Activated T-cell treated with anti-CD3 and anti-CD28 coated beads for 1 hour (primary cell): ENCODE measurements around the gene TREM2.

ENCODE experiments used
- DNase-seq: peaks from one replicate; pipeline ENCODE4 v3.0.0-alpha.2; 2020; ENCODE audit warnings: low read depth

The TREM2 gene

DNA sequence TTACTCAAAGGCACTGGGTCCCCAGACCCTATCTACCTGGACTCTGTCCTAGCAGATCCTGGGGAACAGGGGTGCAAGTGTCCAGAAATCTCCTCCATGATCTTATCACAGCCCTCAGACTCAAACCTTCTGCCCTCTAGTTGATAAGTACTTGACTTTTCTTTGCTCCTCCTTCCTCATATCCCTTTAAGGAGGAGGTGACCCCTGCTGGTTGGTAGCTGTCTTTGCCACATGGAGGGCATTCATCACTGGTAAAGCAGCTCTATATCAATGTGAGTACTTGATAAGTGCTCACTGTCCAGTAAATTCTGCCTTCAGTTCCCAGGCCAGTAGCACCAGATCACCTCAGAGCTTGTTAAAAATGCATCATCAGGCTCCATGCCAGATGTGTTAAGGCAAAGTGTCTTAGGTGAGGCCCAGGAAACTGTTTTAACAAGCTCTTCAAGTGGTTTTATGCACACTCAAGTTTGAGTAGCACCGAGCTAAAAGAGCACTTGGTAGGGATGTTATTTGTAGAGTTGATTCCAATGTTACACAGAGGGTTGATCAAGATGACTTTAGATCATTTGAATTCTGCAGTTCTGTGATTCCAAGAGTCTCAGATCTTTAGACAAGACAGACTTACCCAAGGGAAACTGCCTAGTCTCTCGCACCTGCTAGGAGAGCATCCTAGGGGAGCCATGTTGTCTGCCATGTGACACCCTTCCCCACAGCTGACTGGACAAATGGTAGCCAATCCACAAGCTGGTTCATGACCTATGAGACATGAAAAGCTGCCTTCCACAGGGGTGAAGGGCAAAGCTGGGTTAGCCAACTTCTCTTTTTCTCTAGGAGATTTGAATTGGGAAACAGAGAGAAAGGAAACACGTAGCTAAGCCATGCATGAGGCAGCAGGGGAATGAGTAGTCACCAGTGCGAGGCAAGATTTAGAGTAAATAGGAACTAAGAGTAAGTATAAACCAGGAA is 19.4 kb upstream of the TREM2 start:
- peak; percentile 26 for DNase-seq

DNA sequence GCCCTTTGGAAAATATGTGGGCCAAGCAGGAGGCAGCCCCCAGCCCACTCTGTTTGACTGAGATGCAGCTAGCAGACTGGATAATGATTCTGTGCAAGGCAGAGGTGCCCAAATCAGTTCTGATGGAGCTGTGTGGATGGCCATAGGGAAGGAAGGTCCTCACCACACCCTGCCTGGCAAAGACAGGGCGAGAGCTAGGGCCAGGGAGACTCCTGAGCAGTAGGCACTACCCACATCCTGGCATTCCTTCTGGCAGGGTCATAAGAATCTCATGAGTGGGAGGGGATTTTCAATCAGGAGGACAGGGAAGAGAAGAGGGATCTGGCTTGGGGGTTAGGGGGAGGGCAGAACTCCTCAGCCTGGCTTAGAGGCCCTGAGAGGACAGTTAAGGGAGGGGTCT is 18.6 kb upstream of the TREM2 start:
- no peak for DNase-seq

GRCh38 chr6:41179163-41179562 is 16.2 kb upstream of the TREM2 start:
- DNase-seq = no peak

- no peak for DNase-seq
Measured at GRCh38 chr6:41177695-41178094, 14.8 kb upstream of the TREM2 start.

- no peak for DNase-seq
Measured at GRCh38 chr6:41177287-41177686, 14.4 kb upstream of the TREM2 start.

DNA sequence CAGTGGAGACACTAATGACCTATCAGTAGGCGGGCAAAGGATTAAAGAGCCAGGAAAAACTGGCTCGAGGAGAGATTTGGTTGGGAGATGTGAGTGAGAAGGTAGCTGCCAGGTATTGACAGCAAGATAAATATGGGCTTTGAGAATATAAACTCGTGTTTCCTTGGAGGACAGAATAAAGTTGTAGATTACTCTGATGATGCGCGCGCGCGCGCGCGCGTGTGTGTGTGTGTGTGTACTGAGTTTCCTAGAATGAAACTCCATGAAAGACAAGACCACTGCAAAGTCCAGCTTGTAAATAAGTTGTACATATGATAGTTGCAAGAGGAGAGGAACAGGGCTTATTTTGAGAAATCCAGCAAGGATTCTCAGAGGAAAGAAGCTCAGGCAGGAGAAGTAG is 13.3 kb upstream of the TREM2 start:
- no peak for DNase-seq

GRCh38 chr6:41175084-41175483 is 12.2 kb upstream of the TREM2 start:
- no peak for DNase-seq

GRCh38 chr6:41174610-41175009 is 11.7 kb upstream of the TREM2 start:
- DNase-seq = no peak

- DNase-seq = no peak
Measured at GRCh38 chr6:41171908-41172307, 9.0 kb upstream of the TREM2 start.

- no peak for DNase-seq
Measured at GRCh38 chr6:41170547-41171160, 7.7 kb upstream of the TREM2 start.

DNA sequence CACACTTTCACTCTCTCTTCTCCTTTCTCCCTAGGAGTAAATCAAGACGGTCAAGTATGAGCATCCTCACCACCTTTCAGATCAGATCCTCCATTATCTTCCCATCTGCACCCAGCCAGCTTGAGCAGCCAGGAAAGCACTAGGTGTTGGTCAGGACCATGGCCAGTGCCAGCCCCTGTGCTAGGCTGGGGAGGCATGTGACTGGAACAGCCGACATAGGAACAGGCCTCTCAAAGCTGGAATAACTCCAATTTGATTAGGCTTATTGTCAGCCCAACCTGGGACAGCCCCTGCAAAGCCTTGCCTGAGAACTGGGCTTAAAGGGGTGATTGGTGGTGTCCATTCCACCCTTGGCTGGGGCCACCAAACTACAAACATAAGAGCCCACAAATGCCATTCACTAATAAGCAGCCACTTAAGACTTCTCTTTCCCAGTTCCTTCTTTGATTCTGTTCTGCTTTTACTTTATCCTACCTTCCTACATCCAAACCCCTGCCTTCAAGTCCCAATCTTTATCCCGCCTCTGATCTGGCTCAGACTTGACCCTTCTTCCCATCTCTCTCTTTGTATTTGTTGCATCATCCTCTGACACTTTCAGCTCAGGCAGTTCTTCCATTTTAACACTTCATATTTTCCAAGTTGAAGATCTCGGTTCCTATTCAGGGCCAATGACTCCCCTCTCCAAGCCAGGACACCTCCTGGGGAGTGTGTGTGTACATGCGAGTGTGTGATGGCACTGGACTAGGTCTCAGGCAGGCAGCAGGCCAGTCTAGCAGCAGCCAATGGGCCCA is 4.5 kb upstream of the TREM2 start:
- DNase-seq = no peak

DNA sequence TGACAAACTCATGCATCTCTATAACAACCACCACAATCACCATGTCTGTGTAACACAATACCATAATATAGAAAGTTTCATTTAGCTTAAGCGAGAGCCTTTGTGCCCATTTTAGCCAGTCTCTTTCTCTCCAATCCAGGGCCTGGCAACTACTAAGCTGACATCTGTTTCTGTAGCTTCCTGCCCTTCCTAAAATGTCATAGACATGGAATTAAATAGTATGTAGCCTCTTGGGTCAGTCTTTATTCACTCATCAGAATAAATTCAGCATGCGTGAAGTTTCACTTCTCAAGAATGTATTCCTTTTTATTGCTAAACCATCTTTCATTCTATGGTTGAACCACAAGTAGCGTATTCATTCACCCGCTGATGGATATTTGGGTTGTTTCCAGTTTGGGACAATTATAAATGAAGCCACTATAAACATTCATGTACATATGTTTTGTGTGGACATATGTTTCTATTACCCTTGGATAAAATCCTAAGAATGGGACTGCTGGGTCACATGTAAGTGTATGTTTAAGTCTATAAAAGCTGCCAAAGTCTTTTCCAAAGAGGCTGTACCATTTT is 1.7 kb upstream of the TREM2 start:
- no peak for DNase-seq

DNA sequence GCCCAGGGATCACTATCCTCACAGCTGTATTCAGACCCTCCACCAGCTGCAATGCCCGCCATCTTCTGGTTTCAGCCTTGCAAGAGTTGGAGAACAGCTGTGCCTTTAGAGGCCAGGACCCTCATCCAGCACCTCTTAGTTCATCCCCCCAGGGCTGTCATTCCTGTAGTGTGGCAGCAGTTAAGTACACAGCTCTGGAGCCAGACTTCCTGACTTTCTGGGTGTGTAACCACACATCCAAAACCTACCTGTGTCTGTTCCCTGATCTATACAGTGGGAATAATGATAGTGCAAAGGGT is 452 bp upstream of the TREM2 start:
- DNase-seq = no peak

DNA sequence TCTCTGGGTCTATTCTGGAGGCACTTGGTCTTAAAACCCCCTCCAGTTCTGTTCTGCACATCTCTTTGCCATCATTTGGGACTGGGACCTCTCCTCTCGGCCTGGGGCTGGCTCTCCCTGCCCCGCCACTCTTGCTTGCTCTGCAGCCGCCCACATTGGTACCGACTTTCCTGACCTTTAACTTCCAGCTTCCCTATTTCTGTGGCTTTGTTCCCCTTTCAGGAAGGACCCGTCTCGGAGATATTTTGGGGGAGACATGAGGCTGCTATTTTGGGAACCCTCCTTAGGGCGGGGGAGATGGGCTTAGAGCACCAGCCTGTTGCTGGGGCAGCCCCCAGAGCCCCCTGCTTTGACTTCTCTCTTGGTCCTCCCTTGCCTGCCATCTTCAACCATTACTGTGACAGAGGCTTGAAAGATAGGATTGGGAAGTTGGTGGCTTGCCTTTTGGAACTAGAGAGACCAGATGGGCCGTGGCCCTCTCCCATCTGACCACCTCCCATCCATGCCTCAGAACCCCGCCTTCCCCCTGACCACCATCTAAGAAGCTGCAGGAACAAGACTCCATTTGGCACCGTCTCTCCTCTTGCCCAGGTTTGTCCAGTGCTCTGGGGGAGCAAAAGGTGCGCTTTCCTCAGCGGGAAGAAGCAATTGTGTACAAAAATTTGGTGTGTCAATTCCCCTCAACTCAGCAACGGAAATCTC is 914 bp downstream of the TREM2 start:
- no peak for DNase-seq

GRCh38 chr6:41161380-41161779 is 1.5 kb downstream of the TREM2 start:
- DNase-seq = no peak

DNA sequence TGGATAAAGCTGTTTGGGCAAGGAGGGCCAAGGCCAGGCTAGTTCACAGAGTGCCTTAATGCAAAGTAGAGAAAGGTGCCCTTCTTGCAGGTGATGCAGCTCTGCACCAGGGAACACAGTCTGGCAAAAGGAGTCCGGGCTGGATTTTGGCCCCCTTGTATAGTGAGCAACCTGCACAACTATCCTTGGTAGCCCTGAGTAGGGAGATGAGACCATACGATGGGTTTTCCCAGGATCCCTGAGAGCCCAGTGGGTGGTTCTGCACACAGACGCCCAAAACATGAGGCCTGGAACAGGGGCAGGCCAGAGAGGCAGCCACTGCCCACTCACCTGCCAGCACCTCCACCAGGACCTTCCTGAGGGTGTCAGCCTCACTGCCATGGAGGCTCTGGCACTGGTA is 2.0 kb downstream of the TREM2 start:
- DNase-seq = no peak

GRCh38 chr6:41159415-41160082 is 3.4 kb downstream of the TREM2 start:
- no peak for DNase-seq

- no peak for DNase-seq
Measured at GRCh38 chr6:41157323-41157722, 5.6 kb downstream of the TREM2 start.

DNA sequence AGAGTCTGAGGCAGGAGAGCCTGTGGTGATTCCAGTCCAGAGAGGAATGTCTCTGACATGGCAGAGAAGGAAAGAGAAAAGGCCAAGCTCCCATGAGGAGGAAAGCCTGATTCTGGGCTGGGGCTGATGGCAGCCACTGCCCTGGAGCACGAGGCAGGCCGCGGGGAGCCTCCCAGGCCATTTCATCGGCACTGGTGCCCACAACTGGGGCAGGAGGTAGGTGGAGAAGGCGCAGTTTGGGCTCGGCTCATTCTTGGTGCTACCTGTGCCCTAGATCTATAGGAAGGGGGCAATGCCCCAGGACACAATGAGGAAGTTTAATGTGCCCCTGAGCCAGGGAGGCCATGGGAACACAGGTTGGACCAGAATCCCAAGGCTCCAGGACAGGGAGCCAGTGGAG is 6.1 kb downstream of the TREM2 start:
- DNase-seq = no peak

DNA sequence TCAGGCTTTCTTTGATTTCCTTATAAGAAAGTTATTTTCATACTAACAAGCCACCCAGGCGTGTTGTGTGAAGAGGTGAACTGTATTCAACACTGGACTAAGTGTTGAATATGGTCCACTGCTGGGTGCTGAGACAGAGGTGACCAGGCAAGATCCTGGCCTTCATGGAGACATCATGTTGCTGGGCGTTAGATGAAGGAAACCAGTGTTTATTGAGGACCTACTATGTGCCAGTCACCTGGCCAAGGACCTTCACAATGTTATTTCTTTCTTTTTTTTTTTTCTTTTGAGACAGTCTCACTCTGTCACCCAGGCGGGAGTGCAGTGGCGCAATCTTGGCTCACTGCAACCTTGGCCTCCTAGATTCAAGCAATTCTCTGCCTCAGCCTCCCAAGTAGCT is 6.9 kb downstream of the TREM2 start:
- no peak for DNase-seq

DNA sequence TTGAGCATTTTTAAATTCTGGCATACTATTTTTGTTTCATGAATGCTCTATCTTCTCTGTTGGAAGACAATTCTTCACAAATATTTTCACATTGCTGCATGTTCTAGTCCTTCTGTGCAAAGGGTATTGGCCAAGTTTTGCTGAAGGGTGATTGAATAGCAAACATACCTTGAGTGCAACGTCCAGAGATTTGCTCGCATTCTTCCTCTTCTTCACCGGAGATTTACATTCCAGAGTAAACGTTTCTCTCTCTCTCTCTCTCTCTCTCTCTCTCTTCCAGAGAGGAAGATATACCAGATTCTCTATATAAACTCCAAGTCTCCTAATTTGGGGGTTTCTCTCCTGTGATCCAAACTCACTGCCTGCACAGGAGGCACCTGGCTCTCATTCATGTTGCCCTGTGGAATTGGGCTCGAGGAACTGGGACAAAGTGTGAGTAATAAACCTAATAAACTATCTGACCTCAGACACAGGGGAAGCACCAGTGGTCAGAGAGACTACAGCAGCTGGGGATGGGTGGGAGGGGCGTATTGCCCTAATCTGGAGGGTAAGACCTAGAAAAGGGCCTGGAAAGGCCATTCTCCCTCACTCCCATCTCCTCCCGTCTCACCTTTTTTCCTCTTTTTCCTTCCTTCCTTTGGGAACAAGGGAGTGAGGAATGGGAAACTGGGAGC is 7.6 kb downstream of the TREM2 start:
- DNase-seq = no peak
